GM23338 (cell line): ENCODE measurements around the gene NPHP4. TPM values are rescaled to one million over a fixed set of nuclear protein-coding genes. Genes with fewer than 3 reads are reported as not detected.

ENCODE experiments used
- ATAC-seq: fragments of 200-7000 bp; cut with Tn5 transposase; 3 replicates; pipeline ENCODE4 v1.9.1; 2020
- DNase-seq: peaks from one replicate; pipeline ENCODE4 v3.0.0-alpha.2; 2015; ENCODE audit warnings: low spot score
- H2AFZ ChIP-seq: fragments of 200-600 bp; sonication (generic); 2 replicates; pipeline ENCODE4 v1.8.0; 2016; ENCODE audit warnings: antibody characterized with exemption, mild to moderate bottlenecking, moderate library complexity
- H3F3A ChIP-seq: fragments of 200-600 bp; sonication (generic); replicated peaks from 2 replicates; pipeline ENCODE4 v1.8.0; 2017; ENCODE audit warnings: antibody characterized with exemption, mixed run types, low read depth
- H3K27ac ChIP-seq: fragments of 200-600 bp; sonication (generic); 2 replicates; pipeline ENCODE4 v1.6.1; 2016; ENCODE audit warnings: low read depth
- H3K27me3 ChIP-seq: fragments of 200-600 bp; sonication (generic); 2 replicates; pipeline ENCODE4 v1.8.0; 2016; ENCODE audit warnings: mild to moderate bottlenecking, mixed run types, moderate library complexity; ENCODE audit not compliant: insufficient read depth
- H3K36me3 ChIP-seq: fragments of 200-600 bp; sonication (generic); 2 replicates; pipeline ENCODE4 v1.8.0; 2016; ENCODE audit warnings: mild to moderate bottlenecking; ENCODE audit not compliant: insufficient read depth
- H3K4me1 ChIP-seq: fragments of 200-600 bp; sonication (generic); 2 replicates; pipeline ENCODE4 v1.8.0; 2016; ENCODE audit warnings: mild to moderate bottlenecking, moderate library complexity; ENCODE audit not compliant: insufficient read depth
- H3K4me2 ChIP-seq: fragments of 200-600 bp; sonication (generic); 2 replicates; pipeline ENCODE4 v1.7.1; 2017; ENCODE audit warnings: mixed run types
- H3K4me3 ChIP-seq: fragments of 200-600 bp; sonication (generic); 2 replicates; pipeline ENCODE4 v1.6.1; 2016; ENCODE audit warnings: mixed run types
- H3K79me2 ChIP-seq: fragments of 200-600 bp; sonication (generic); replicated peaks from 2 replicates; pipeline ENCODE4 v1.8.0; 2017; ENCODE audit warnings: mild to moderate bottlenecking; ENCODE audit not compliant: insufficient read depth
- H3K9me2 ChIP-seq: fragments of 200-600 bp; sonication (generic); 2 replicates; pipeline ENCODE4 v1.8.0; 2017; ENCODE audit not compliant: insufficient read depth
- H4K20me1 ChIP-seq: fragments of 200-600 bp; sonication (generic); replicated peaks from 2 replicates; pipeline ENCODE4 v1.8.0; 2017; ENCODE audit warnings: mild to moderate bottlenecking; ENCODE audit not compliant: insufficient read depth
- H3K27ac Mint-ChIP-seq: 2 replicates; pipeline ENCODE4 v1.8.0; 2020; ENCODE audit warnings: inconsistent platforms, mild to moderate bottlenecking, moderate library complexity, mixed read lengths
- H3K27me3 Mint-ChIP-seq: 3 replicates; pipeline ENCODE4 v1.8.0; 2022; ENCODE audit warnings: low read depth, mild to moderate bottlenecking, moderate library complexity, mixed read lengths, inconsistent platforms; ENCODE audit not compliant: insufficient read depth, poor library complexity
- H3K36me3 Mint-ChIP-seq: 3 replicates; pipeline ENCODE4 v1.8.0; 2021; ENCODE audit warnings: low read depth, mild to moderate bottlenecking, inconsistent platforms, moderate library complexity, mixed read lengths
- H3K4me1 Mint-ChIP-seq: 3 replicates; pipeline ENCODE4 v1.8.0; 2020; ENCODE audit warnings: mild to moderate bottlenecking, inconsistent platforms, mixed read lengths
- H3K4me3 Mint-ChIP-seq: 3 replicates; pipeline ENCODE4 v1.8.0; 2021; ENCODE audit warnings: moderate library complexity, mild to moderate bottlenecking, inconsistent platforms, mixed read lengths
- H3K9me3 Mint-ChIP-seq: 3 replicates; pipeline ENCODE4 v1.8.0; 2020; ENCODE audit warnings: moderate library complexity, mild to moderate bottlenecking, inconsistent platforms, mixed read lengths
- POLR2AphosphoS5 ChIP-seq: IDR thresholded peaks from 2 replicates; pipeline ENCODE4 v1.6.1; 2016; ENCODE audit warnings: antibody characterized with exemption, low read depth
- polyA plus RNA-seq: library from polyadenylated mRNA; unstranded; fragments of >200 nt; fragmentation: Nextera tagmentation; extraction: Ambion mirVana; gene quantifications from 2 replicates; pipeline ENCODE4 v1.2.1, GENCODE V29; 2016
- total RNA-seq: library from RNA; depleted of rRNA; stranded (reverse); fragments of >200 nt; shearing (Covaris generic); gene quantifications from 2 replicates; pipeline ENCODE4 v1.2.3, GENCODE V29; 2014
- TF ChIP-seq, protein P1 (sequence below), 2 experiments: fragments of 200-600 bp in 1 of 2; sonication (generic) in 1 of 2; conservative IDR thresholded peaks; 2 replicates each; pipeline versions ENCODE4 v1.5.1 to v1.6.1; 2016 to 2017; ENCODE audit warnings: antibody characterized with exemption in 2 of 2, low read depth in 2 of 2, mild to moderate bottlenecking in 2 of 2, moderate library complexity in 1 of 2
- TF ChIP-seq, protein P2 (sequence below): IDR thresholded peaks from 2 replicates; pipeline ENCODE4 v1.6.1; 2016; ENCODE audit warnings: antibody characterized with exemption
- TF ChIP-seq, protein P3 (sequence below): fragments of 250-450 bp; sonication (Bioruptor Pico); IDR thresholded peaks from 2 replicates; pipeline ENCODE4 v1.5.0; 2020; ENCODE audit warnings: mild to moderate bottlenecking, moderate library complexity

The NPHP4 gene
- total and polyA plus RNA-seq, 2 experiments from 2014 or later: 2.5 to 12.4 TPM

DNA sequence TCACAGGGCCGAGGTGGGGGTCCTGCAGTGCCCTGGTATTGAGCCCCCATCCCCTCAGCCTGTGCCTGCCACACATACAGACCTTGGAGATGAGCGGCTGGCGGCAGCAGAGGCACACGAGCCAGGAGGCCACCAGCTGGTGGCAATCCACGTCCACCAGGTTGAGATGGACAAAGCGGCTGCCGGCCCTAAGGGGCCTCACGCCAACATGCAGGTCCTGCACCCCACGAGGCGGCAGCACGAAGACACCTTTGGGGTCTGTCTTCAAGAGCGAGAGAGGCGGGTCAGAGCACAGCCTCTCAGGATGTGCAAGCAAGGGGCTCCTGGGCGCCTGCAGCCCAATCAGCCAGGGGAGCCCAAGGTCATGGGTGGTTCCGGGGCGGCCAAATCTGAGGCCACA, 128.0 kb downstream of the NPHP4 start:
- peak overlapping the region; percentile 40; the same call in 1 of the 2 replicates for H3K27ac Mint-ChIP-seq
- no peak overlapping the region for H3K4me3 Mint-ChIP-seq
- Histone ChIP-seq H4K20me1 (no peaks in the 10 kb centered on the region), H3K27ac (no peak overlapping the region), H3K36me3 (no peaks in the 10 kb centered on the region), H3K9me2 (no peaks in the 10 kb centered on the region), H3K4me1 (no peaks in the 10 kb centered on the region), H3K79me2 (no peaks in the 10 kb centered on the region), H2AFZ (no peak overlapping the region), H3F3A (peaks cover 10% of the 10 kb centered on the region), H3K4me3 (no peak overlapping the region), H3K27me3 (no peaks in the 10 kb centered on the region), H3K4me2 (no peak overlapping the region)
- DNase-seq: no peak
- no peak for ATAC-seq
- TF ChIP-seq, protein P1, sequence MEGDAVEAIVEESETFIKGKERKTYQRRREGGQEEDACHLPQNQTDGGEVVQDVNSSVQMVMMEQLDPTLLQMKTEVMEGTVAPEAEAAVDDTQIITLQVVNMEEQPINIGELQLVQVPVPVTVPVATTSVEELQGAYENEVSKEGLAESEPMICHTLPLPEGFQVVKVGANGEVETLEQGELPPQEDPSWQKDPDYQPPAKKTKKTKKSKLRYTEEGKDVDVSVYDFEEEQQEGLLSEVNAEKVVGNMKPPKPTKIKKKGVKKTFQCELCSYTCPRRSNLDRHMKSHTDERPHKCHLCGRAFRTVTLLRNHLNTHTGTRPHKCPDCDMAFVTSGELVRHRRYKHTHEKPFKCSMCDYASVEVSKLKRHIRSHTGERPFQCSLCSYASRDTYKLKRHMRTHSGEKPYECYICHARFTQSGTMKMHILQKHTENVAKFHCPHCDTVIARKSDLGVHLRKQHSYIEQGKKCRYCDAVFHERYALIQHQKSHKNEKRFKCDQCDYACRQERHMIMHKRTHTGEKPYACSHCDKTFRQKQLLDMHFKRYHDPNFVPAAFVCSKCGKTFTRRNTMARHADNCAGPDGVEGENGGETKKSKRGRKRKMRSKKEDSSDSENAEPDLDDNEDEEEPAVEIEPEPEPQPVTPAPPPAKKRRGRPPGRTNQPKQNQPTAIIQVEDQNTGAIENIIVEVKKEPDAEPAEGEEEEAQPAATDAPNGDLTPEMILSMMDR (conservative IDR thresholded peaks at IDR 0.05; ENCODE audit: low read depth in 2 of 2): no peak
- TF ChIP-seq POLR2AphosphoS5: no peak
- TF ChIP-seq, protein P2, sequence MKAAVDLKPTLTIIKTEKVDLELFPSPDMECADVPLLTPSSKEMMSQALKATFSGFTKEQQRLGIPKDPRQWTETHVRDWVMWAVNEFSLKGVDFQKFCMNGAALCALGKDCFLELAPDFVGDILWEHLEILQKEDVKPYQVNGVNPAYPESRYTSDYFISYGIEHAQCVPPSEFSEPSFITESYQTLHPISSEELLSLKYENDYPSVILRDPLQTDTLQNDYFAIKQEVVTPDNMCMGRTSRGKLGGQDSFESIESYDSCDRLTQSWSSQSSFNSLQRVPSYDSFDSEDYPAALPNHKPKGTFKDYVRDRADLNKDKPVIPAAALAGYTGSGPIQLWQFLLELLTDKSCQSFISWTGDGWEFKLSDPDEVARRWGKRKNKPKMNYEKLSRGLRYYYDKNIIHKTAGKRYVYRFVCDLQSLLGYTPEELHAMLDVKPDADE: no peak
- TF ChIP-seq, protein P3, sequence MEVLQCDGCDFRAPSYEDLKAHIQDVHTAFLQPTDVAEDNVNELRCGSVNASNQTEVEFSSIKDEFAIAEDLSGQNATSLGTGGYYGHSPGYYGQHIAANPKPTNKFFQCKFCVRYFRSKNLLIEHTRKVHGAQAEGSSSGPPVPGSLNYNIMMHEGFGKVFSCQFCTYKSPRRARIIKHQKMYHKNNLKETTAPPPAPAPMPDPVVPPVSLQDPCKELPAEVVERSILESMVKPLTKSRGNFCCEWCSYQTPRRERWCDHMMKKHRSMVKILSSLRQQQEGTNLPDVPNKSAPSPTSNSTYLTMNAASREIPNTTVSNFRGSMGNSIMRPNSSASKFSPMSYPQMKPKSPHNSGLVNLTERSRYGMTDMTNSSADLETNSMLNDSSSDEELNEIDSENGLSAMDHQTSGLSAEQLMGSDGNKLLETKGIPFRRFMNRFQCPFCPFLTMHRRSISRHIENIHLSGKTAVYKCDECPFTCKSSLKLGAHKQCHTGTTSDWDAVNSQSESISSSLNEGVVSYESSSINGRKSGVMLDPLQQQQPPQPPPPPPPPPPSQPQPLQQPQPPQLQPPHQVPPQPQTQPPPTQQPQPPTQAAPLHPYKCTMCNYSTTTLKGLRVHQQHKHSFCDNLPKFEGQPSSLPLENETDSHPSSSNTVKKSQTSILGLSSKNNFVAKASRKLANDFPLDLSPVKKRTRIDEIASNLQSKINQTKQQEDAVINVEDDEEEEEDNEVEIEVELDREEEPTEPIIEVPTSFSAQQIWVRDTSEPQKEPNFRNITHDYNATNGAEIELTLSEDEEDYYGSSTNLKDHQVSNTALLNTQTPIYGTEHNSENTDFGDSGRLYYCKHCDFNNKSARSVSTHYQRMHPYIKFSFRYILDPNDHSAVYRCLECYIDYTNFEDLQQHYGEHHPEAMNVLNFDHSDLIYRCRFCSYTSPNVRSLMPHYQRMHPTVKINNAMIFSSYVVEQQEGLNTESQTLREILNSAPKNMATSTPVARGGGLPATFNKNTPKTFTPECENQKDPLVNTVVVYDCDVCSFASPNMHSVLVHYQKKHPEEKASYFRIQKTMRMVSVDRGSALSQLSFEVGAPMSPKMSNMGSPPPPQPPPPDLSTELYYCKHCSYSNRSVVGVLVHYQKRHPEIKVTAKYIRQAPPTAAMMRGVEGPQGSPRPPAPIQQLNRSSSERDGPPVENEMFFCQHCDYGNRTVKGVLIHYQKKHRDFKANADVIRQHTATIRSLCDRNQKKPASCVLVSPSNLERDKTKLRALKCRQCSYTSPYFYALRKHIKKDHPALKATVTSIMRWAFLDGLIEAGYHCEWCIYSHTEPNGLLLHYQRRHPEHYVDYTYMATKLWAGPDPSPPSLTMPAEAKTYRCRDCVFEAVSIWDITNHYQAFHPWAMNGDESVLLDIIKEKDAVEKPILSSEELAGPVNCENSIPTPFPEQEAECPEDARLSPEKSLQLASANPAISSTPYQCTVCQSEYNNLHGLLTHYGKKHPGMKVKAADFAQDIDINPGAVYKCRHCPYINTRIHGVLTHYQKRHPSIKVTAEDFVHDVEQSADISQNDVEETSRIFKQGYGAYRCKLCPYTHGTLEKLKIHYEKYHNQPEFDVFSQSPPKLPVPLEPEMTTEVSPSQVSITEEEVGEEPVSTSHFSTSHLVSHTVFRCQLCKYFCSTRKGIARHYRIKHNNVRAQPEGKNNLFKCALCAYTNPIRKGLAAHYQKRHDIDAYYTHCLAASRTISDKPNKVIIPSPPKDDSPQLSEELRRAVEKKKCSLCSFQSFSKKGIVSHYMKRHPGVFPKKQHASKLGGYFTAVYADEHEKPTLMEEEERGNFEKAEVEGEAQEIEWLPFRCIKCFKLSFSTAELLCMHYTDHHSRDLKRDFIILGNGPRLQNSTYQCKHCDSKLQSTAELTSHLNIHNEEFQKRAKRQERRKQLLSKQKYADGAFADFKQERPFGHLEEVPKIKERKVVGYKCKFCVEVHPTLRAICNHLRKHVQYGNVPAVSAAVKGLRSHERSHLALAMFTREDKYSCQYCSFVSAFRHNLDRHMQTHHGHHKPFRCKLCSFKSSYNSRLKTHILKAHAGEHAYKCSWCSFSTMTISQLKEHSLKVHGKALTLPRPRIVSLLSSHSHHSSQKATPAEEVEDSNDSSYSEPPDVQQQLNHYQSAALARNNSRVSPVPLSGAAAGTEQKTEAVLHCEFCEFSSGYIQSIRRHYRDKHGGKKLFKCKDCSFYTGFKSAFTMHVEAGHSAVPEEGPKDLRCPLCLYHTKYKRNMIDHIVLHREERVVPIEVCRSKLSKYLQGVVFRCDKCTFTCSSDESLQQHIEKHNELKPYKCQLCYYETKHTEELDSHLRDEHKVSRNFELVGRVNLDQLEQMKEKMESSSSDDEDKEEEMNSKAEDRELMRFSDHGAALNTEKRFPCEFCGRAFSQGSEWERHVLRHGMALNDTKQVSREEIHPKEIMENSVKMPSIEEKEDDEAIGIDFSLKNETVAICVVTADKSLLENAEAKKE: no peak
- no peaks in the 10 kb centered on the region for H3K4me1 Mint-ChIP-seq
- peaks cover 8% of the 10 kb centered on the region for H3K27me3 Mint-ChIP-seq
- H3K36me3 Mint-ChIP-seq: peaks cover 15% of the 10 kb centered on the region
- H3K9me3 Mint-ChIP-seq: peaks cover 12% of the 10 kb centered on the region
